Caco-2 (cell line): Measurements from ENCODE around the gene SELENOF. TPM values are rescaled to one million over a fixed set of nuclear protein-coding genes. Genes with fewer than 3 reads are reported as not detected.
A peak's percentile ranks its signal among the peaks of the same experiment; 100 is the strongest.

Experiments
- BruUV-seq: library from RNA; stranded (reverse); fragments of 400-500 nt; replicated peaks from 2 replicates; lab custom pipeline; 2021; lab: Mats Ljungman, UMichigan
- CTCF ChIA-PET: fragments of 300-600 bp; sonication (Branson Sonifier 250); formaldehyde crosslinking; loops from one replicate; lab custom pipeline; 2022; ENCODE audit warnings: antibody characterized with exemption; lab: Charles Lee
- POLR2A ChIA-PET: fragments of 300-600 bp; sonication (Branson Sonifier 250); formaldehyde crosslinking; loops from one replicate; lab custom pipeline; 2022; ENCODE audit warnings: antibody characterized with exemption; lab: Charles Lee
- DNase-seq, 2 experiments: peaks; one replicate each; pipeline versions ENCODE4 v3.0.0 to v3.0.0-alpha.2; 2020 to 2022
- H3K27me3 ChIP-seq: replicated peaks from 2 replicates; pipeline ENCODE4 v1.6.0; 2011; ENCODE audit warnings: low read length; ENCODE audit not compliant: control insufficient read depth, insufficient read depth
- H3K36me3 ChIP-seq: 2 replicates; pipeline ENCODE4 v1.5.1; 2011; ENCODE audit warnings: low read length; ENCODE audit not compliant: control insufficient read depth, insufficient read depth
- H3K4me1 ChIP-seq: fragments of 250-450 bp; sonication (Bioruptor Pico); 2 replicates; pipeline ENCODE4 v1.5.1; 2020; ENCODE audit warnings: mild to moderate bottlenecking
- H3K4me3 ChIP-seq: 2 replicates; pipeline ENCODE4 v1.5.1; 2011; ENCODE audit warnings: low read depth, mild to moderate bottlenecking, control low read depth, low read length
- H3K9me3 ChIP-seq: fragments of 250-450 bp; sonication (Bioruptor Pico); 2 replicates; pipeline ENCODE4 v1.5.1; 2020; ENCODE audit warnings: mild to moderate bottlenecking, moderate library complexity
- H3K27ac Mint-ChIP-seq: one replicate; pipeline ENCODE4 v1.8.0; 2022; ENCODE audit warnings: mixed read lengths; ENCODE audit not compliant: unreplicated experiment
- H3K27me3 Mint-ChIP-seq: one replicate; pipeline ENCODE4 v1.8.0; 2022; ENCODE audit warnings: mixed read lengths; ENCODE audit not compliant: insufficient read depth, unreplicated experiment
- H3K36me3 Mint-ChIP-seq: one replicate; pipeline ENCODE4 v1.8.0; 2022; ENCODE audit warnings: mild to moderate bottlenecking, mixed read lengths; ENCODE audit not compliant: insufficient read depth, unreplicated experiment
- H3K4me1 Mint-ChIP-seq: one replicate; pipeline ENCODE4 v1.8.0; 2022; ENCODE audit warnings: low read depth, mixed read lengths; ENCODE audit not compliant: unreplicated experiment
- H3K4me3 Mint-ChIP-seq: one replicate; pipeline ENCODE4 v1.8.0; 2022; ENCODE audit warnings: mild to moderate bottlenecking, moderate library complexity, mixed read lengths; ENCODE audit not compliant: unreplicated experiment
- H3K9me3 Mint-ChIP-seq: one replicate; pipeline ENCODE4 v1.8.0; 2022; ENCODE audit warnings: mixed read lengths; ENCODE audit not compliant: unreplicated experiment
- CTCF ChIP-seq, 2 experiments: fragments of 200-600 bp in 1 of 2; IDR thresholded peaks; 1 replicate in 1 of 2; 2 replicates in 1 of 2; pipeline versions ENCODE4 v1.5.1 to v1.8.0; 2011 to 2022; ENCODE audit warnings: antibody characterized with exemption in 1 of 2, control low read depth in 1 of 2, inconsistent platforms in 1 of 2, low read depth in 1 of 2, low read length in 1 of 2, mild to moderate bottlenecking in 1 of 2, moderate library complexity in 1 of 2; ENCODE audit not compliant: insufficient read depth in 1 of 2, severe bottlenecking in 1 of 2, unreplicated experiment in 1 of 2
- intact Hi-C: fragments of 100-400 bp; cut with micrococcal nuclease; formaldehyde crosslinking; loops from one replicate; pipeline ENCODE4 v1.10.0; 2022; ENCODE audit not compliant: unreplicated experiment
- total RNA-seq: library from RNA; stranded (reverse); gene quantifications from 2 replicates; pipeline ENCODE4 v1.2.3, GENCODE V29; 2022

SELENOF gene
- total RNA-seq, 1 experiment from 2014 or later, result 161 TPM

GRCh38 chr1:86825319-86825718 is 88.6 kb downstream of the SELENOF start:
- POLR2A ChIA-PET, result no interaction called here
- intact Hi-C loops, result no loop called here
- Mint-ChIP-seq H3K9me3 (no peaks in the 10 kb centered on the region), H3K4me1 (peaks cover 22% of the 10 kb centered on the region), H3K27me3 (no peaks in the 10 kb centered on the region), H3K27ac (no peak overlapping the region), H3K4me3 (no peak overlapping the region), H3K36me3 (no peaks in the 10 kb centered on the region)
- no TSS peak for BruUV-seq
- Histone ChIP-seq H3K4me3 (no peak overlapping the region), H3K27me3 (no peaks in the 10 kb centered on the region), H3K36me3 (no peaks in the 10 kb centered on the region), H3K4me1 (peaks cover 32% of the 10 kb centered on the region), H3K9me3 (no peaks in the 10 kb centered on the region)
- TF ChIP-seq CTCF (IDR thresholded peaks at IDR 0.05; ENCODE audit: insufficient read depth in 1 of 2, low read depth in 1 of 2, low read length in 1 of 2, severe bottlenecking in 1 of 2, unreplicated experiment in 1 of 2), result no peak
- no peak for DNase-seq
- CTCF ChIA-PET, result interaction anchor here (1.0 to 1.6 kb wide), 2 partner anchors 44 to 89 kb away, joined by 3 to 4 read pairs; partner anchors contain the start of gene HS2ST1

GRCh38 chr1:86823821-86824500 is 90.0 kb downstream of the SELENOF start:
- Mint-ChIP-seq H3K36me3 (no peaks in the 10 kb centered on the region), H3K27ac (peak overlapping the region; percentile 50), H3K9me3 (no peaks in the 10 kb centered on the region), H3K27me3 (no peaks in the 10 kb centered on the region), H3K4me3 (peak overlapping the region; percentile 9), H3K4me1 (peaks cover 22% of the 10 kb centered on the region)
- TF ChIP-seq CTCF (IDR thresholded peaks at IDR 0.05; ENCODE audit: insufficient read depth in 1 of 2, low read depth in 1 of 2, low read length in 1 of 2, severe bottlenecking in 1 of 2, unreplicated experiment in 1 of 2), result no peak
- BruUV-seq, result no TSS peak
- no peaks in the 10 kb centered on the region for H3K27me3 ChIP-seq
- H3K4me3 ChIP-seq, result no peak overlapping the region
- ChIA-PET POLR2A (interaction anchor here (1.1 kb wide), 1 partner anchor 90 kb away, joined by 6 read pairs; the partner anchor contains the start of genes HS2ST1 and SELENOF), CTCF (interaction anchor here (1.0 to 1.6 kb wide), 2 partner anchors 10 to 43 kb away, joined by 3 to 4 read pairs; no protein-coding TSS in a partner anchor)
- peaks cover 32% of the 10 kb centered on the region for H3K4me1 ChIP-seq
- peak in 1 of 2 experiments; percentile 40 for DNase-seq
- intact Hi-C loops, result loop anchor here (1.0 kb wide), 1 partner anchor 50 kb away; no protein-coding TSS in a partner anchor
- no peaks in the 10 kb centered on the region for H3K9me3 ChIP-seq
- H3K36me3 ChIP-seq, result no peaks in the 10 kb centered on the region

- no peaks in the 10 kb centered on the region for H3K9me3 Mint-ChIP-seq
- no TSS peak for BruUV-seq
- H3K4me1 Mint-ChIP-seq, result peaks cover 22% of the 10 kb centered on the region
- no peak overlapping the region for H3K4me3 Mint-ChIP-seq
- intact Hi-C loops, result loop anchor here (1.0 kb wide), 1 partner anchor 49 kb away; no protein-coding TSS in a partner anchor
- no peak overlapping the region for H3K27ac Mint-ChIP-seq
- no peak overlapping the region for H3K4me3 ChIP-seq
- ChIA-PET CTCF (interaction anchor here (1.0 kb wide), 1 partner anchor 10 kb away, joined by 3 read pairs; no protein-coding TSS in a partner anchor), POLR2A (interaction anchor here (1.1 kb wide), 1 partner anchor 91 kb away, joined by 6 read pairs; the partner anchor contains the start of genes HS2ST1 and SELENOF)
- H3K27me3 ChIP-seq, result no peaks in the 10 kb centered on the region
- TF ChIP-seq CTCF (IDR thresholded peaks at IDR 0.05; ENCODE audit: insufficient read depth in 1 of 2, low read depth in 1 of 2, low read length in 1 of 2, severe bottlenecking in 1 of 2, unreplicated experiment in 1 of 2), result no peak
- no peak for DNase-seq
- no peaks in the 10 kb centered on the region for H3K36me3 ChIP-seq
- H3K36me3 Mint-ChIP-seq, result no peaks in the 10 kb centered on the region
- peaks cover 32% of the 10 kb centered on the region for H3K4me1 ChIP-seq
- no peaks in the 10 kb centered on the region for H3K9me3 ChIP-seq
- H3K27me3 Mint-ChIP-seq, result no peaks in the 10 kb centered on the region
These were observed 90.5 kb downstream of the SELENOF start for GRCh38 chr1:86823386-86823785.
